Kidney tubule cell (primary cell): ENCODE results near the gene FAM120B.

ENCODE experiments used
- DNase-seq: peaks from one replicate; pipeline ENCODE4 v3.0.0-alpha.2; 2018; ENCODE audit warnings: low spot score

The FAM120B gene

GRCh38 chr6:170444056-170444591 is 137.6 kb downstream of the FAM120B start:
- no peak for DNase-seq

DNA sequence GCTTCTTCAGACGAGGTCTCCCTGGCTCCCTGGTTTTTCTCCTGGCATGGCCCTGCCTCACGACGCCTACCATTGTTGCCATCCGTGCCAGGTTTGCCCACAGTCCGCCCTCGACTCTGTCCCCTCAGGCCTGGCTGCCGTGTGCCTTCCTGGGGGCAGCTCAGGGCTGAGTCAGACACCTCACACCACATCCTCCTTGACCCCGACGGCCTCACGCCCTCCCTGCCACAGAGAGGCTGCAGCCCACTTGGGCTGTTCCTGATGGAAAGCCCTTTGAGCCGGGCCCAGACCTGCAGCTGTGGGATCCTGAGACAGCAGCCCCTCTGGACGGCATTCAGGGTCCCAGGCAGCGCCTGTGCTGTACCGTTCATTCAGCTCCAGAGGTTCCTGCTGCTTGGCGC is 138.3 kb downstream of the FAM120B start:
- DNase-seq = no peak

DNA sequence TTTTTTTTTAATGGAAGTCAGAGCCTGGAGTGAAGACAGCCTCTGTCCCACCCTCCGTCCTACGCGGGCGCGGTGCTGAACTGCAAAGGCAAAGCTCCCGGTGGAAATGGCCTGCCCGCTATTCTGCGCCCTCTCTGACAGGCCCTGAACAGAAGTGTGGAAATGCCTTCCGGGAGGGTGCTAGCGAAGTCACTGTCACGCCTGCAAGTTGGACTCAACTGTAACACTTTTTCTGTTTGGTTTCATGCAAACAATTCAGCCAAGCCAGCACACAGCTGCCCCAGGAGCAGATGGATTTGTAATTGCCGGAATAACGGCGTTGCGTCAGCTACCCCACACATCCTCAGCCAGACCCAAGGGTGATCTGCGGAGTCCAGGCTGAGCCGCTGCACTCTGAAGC is 138.9 kb downstream of the FAM120B start:
- DNase-seq = no peak

DNA sequence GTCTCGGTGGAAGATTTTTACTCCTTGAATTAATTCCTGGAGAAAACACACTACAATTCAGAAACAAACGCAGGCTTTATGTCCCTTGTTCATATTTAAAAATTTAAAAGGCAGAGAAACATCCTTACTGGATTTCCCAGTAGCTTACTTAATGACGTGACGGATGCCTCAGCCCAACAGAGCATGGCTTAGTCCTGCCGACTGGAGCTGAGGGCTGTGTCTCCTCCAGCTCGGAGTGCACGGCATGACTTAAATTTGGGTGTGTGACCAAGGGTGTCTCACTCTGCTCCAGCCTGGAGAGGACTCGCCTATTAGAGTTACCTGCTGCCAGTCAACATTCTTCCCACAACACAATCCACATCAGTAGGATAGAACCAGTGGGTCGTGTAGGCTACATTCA is 139.4 kb downstream of the FAM120B start:
- no peak for DNase-seq

DNA sequence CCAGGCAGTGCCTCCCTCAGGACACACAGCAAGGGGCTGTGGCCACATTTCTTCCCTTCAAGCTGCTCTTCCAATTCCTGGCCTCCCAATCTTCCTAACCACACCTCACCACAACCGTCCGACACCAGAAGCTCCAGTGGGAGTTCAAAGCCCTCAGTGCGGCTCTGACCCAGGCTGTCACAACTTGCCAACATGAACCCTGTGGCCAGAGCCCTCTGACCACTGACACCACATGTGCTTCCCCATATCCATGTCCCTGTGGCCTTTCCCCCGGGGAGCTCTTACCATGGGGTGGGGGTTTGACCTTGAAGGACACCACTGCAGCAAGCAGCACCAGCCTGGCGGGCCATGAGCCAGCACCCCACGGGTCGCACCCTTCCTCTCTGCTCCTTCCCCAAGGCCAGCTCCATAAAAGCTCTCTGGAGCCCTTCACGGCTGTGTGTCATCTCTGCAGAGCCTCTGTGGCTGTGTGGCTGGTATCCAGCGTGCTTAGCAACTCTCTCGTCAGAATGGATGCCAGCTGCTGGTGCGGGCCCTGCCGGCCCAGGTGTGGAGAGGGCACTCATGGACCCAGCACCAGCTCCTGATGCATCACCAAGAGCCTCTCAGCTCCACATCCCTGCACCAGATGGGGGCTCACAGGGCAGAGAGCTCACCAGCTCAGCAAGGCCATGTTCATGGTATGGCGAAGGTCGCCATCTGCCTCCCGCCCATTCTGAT is 140.4 kb downstream of the FAM120B start:
- no peak for DNase-seq

GRCh38 chr6:170447561-170447930 is 141.0 kb downstream of the FAM120B start:
- no peak for DNase-seq

DNA sequence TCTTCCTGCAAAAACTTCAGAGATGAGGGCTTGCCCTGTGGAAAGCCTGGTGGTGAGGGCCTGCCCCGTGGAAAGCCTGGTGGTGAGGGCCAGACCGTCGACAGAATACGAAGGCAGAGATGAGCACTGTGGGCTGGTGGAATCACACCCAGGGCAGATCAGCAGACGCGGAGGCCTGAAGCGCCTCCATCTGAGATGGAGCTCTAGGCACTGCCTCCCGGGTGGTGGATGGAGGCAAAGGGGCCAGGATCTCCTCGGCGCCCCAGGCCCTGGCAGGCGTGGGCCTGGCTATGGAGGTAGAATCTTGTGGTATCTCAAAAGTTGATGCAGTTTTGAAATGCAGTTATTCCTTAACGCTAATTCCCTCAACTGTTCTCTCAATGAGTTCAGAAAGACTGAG is 141.8 kb downstream of the FAM120B start:
- DNase-seq = no peak

DNA sequence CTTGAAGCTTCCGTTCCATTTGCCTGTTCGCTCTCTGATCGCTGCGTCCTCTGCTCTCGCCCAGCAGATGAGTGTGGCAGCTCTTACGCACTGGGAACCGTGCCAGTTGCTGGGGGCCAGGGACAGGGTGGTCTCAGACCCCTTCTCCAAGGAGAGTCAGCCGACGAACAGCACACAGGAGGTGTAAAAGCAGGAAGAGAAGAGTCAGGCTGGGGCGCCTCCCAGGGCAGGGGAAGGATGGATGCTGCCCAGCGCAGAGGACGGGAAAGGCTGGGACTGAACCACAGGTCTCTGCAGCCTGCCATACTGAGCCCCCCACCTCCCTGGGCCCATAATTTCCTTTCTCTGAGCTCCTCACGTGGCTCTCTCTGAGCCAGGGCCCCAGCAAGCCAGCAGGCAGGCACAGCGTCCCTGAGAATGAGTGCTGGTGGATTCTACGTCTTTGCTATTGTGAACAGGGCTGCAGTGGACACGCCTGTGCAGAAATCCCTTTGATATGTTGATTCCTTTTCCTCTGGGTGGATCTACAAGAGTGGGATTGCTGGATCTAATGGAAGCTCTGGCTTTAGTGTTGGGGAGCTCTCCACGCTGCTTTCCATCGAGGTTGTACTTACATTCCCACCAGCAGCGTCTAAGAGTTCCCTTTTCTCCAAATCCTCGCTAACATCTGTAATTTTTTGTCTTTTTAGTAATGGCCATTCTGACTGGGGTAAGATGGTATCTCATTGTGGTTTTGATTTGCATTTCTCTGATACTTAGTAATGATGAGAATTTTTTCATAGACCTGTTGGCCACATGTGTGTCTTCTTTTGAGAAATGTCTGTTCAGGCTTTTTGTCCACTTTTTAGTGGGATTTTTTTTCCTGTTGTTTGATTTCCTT is 142.4 kb downstream of the FAM120B start:
- DNase-seq = no peak

DNA sequence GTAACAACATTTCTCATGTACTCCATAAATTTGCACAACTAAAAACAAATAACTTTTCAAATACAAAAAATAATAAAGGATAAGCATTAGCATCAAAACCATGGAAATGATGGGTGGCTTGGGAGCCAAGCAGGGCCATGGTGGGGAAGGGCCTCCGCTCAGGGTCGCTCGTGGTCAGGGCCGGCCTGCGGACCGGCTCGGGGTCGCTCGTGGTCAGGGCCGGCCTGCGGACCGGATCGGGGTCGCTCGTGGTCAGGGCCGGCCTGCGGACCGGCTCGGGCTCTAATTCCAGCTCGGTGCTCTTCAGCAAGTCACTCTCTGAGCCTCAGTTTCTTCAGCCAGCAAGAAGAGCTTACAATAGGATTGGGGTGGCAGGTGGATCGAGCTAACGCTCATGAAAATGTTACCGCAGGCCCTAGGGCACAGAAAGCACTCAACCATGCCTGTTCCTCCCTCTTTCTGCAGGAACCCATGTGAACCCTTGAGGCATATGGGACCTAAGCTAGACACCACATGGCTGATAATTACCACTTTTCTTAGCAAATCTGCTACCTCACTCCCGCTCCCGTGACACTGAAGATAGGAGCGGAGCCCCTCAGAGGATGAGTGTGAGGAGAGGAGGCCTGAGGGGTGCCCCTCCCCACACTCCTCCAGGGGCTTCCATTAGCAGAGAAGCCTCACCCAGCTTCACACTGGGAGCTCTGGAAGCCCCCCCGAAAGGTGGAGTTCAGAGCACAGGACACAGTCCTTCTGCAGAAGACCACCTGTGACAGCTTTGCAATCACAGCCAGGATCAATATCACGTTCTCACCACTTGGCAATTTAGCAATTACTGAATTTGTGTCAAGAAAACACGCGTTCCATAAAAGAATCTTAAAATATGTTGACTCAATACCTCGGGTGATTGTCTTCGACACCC is 143.5 kb downstream of the FAM120B start:
- DNase-seq = no peak

- DNase-seq = no peak
Measured at GRCh38 chr6:170450916-170451761, 144.6 kb downstream of the FAM120B start.

- no peak for DNase-seq
Measured at GRCh38 chr6:170451762-170452651, 145.4 kb downstream of the FAM120B start.

DNA sequence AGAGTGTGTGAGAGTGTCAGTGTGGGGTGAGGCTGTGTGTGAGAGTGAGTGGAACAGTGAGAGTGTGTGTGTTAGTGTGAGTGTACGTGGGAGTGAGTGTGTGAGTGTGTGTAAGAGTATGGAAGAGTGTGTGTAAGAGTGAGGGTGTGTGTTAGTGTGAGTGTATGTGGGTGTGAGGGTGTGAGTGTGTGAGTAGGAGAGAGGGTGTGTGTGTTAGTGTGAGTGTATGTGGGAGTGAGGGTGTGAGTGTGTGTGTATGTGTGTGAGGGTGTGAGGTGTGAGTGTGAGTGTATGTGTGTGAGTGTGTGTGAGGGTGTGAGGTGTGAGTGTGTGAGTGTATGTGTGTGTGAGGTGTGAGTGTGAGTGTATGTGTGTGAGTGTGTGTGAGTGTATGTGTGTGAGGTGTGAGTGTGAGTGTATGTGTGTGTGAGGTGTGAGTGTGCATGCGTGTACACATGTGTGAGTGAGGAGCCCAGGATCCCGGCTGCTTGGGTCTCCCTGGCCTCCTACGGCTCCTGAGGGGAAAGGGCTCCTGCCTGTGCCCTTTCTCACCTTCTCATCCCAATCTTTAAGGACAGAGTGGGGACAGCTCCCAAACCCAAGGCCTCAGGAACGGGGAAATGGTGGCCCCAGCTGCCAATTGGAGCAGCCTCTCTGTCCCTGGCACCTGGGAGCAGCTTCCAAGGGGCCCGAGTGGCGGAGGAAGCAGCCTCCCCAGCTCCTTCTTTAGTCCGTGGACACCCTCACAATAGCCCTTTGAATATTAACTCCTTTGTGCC is 146.4 kb downstream of the FAM120B start:
- DNase-seq = no peak

- DNase-seq = no peak
Measured at GRCh38 chr6:170453586-170454511, 147.3 kb downstream of the FAM120B start.

GRCh38 chr6:170454512-170455285 is 148.1 kb downstream of the FAM120B start:
- DNase-seq = no peak

- no peak for DNase-seq
Measured at GRCh38 chr6:170455335-170455979, 148.9 kb downstream of the FAM120B start.

DNA sequence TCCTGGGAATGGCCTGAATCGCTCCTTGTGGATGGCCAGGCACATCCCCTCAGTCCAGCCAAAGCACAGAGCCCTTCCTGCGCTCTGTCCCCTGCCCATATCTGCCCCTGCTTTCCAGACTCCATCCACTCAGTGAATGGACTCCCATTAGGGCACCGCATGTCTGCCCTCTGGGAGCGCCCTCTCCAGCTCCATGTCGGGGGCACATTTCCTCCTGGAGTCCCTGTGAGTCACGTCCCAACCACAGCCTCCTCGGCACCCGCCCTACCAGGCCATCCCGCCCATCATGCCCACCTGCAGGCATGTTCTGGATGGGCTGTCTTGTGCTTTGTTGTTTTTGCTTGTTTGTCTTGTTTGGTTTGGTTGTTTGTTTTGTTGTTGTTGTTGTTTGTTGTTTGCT is 149.8 kb downstream of the FAM120B start:
- DNase-seq = no peak
